ENCODE results near the gene POU6F1.
A peak's percentile ranks its signal among the peaks of the same experiment; 100 is the strongest.

The POU6F1 gene

DNA sequence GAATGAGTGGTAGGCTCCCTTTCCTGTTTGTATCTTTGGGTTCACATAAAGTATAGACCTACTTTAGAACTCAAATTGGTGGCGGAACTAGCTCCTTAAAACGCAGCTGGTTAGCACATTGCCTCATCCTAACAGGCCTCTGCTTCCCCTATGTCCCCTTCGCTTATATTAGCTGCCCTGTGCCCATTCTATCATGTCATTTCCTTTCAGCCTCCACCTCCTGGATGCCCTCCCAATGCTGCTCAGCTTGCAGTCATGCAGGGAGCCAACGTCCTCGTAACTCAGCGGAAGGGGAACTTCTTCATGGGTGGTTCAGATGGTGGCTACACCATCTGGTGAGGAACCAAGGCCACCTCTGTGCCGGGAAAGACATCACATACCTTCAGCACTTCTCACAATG, 24.3 kb upstream of the POU6F1 start:
- in situ Hi-C loops (cut with HindIII; ENCODE audit: low sequenced_read_pairs), result no loop called here
- H3K4me3 ChIP-seq (ENCODE audit: low read depth, low read length), result no peak overlapping the region
- TF ChIP-seq, protein P1, sequence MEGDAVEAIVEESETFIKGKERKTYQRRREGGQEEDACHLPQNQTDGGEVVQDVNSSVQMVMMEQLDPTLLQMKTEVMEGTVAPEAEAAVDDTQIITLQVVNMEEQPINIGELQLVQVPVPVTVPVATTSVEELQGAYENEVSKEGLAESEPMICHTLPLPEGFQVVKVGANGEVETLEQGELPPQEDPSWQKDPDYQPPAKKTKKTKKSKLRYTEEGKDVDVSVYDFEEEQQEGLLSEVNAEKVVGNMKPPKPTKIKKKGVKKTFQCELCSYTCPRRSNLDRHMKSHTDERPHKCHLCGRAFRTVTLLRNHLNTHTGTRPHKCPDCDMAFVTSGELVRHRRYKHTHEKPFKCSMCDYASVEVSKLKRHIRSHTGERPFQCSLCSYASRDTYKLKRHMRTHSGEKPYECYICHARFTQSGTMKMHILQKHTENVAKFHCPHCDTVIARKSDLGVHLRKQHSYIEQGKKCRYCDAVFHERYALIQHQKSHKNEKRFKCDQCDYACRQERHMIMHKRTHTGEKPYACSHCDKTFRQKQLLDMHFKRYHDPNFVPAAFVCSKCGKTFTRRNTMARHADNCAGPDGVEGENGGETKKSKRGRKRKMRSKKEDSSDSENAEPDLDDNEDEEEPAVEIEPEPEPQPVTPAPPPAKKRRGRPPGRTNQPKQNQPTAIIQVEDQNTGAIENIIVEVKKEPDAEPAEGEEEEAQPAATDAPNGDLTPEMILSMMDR (IDR thresholded peaks at IDR 0.05; ENCODE audit: low read depth, low read length, missing control alignments), result no peak
- DNase-seq (ENCODE audit: low read depth), result no peak

DNA sequence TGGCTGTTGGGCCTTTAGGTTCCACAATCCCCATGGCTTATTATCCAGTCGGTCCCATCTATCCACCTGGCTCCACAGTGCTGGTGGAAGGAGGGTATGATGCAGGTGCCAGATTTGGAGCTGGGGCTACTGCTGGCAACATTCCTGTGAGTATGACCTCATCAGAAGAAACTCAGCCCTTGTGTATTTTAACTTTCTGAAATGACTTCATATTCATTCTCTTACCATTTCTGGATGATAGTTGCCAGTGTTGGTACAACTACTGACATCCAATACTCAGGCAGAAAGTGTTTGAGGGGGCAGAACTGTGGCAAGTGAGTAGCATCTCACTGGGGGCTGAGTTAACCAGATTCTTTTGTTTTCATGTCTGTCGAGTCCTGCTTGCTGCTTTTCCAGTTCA, 23.1 kb upstream of the POU6F1 start:
- H3K4me3 ChIP-seq (ENCODE audit: low read depth, low read length), result no peak overlapping the region
- no peak for DNase-seq (ENCODE audit: low read depth)
- TF ChIP-seq, protein P1 (IDR thresholded peaks at IDR 0.05; ENCODE audit: low read depth, low read length, missing control alignments), result no peak
- in situ Hi-C loops (cut with HindIII; ENCODE audit: low sequenced_read_pairs), result no loop called here

DNA sequence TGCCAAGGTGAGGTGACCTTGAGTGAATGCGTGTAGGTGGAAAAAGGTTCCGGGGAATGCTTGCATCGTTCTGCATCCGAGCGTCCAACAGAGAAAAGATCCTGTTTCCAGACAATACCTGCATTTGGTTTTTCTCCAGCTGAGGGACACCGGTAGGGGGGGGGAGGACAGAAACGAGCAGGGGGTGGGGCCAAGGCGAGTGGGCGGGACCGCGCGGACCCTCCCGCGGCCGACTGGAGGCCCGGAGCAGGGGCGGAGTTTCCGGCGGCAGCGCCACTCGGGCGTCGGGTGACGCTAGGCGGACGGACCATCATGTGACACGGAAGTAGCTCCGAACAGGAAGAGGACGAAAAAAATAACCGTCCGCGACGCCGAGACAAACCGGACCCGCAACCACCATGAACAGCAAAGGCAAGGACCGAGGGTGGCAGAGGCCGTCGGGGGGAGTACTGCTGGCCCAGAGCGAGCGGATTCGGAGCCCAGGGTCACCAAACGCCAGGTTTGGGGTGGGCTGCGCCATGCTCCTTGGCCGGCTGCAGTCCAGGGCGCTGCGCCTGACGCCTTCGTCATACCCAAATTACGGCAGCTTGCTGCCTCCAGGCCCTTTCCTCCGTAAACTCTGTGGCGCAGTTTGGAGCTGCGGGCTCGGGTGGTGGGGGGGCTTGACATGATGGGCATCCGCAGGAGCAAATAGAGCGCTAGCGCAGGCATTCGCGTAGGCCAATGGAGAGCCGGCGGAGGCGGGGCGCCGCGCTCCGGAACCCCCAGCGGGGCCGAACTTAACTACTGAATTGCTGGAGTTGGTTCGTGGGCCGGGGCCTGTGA, 20.9 kb upstream of the POU6F1 start, which contains the start of gene DAZAP2:
Gene DAZAP2 (plus strand): TSS at position 317 of the 825 bp plus-strand sequence. CDS start 82 bp downstream, at position 399.
- DNase-seq (ENCODE audit: low read depth), result peak; percentile 85
- in situ Hi-C loops (cut with HindIII; ENCODE audit: low sequenced_read_pairs), result no loop called here
- TF ChIP-seq, protein P1 (IDR thresholded peaks at IDR 0.05; ENCODE audit: low read depth, low read length, missing control alignments), result peak; percentile 1
- peak within 1 kb of the TSS; percentile 100 for H3K4me3 ChIP-seq (ENCODE audit: low read depth, low read length)

DNA sequence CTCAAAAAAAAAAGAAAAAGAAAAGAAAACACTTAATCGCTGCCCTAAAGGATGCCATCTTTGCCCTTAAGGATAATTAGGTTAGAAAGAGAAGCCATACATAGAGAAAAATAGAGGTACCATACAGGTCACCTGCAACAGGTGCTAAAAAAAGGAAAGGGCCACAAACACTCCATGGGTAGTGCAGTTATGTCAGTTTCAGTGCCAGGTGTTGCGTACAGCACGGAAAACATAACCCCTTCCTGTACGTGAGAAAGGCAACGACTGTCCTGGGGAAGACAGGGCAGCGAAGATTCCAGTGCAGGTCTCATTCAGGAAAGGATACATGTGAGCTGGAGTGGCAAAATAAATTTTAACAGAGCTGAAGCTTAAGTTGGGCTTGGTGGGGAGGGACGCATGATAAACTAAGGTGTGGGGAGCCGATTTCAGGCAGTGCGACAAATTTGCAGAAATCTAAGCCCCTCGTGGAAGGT, 20.2 kb upstream of the POU6F1 start:
- in situ Hi-C loops (cut with HindIII; ENCODE audit: low sequenced_read_pairs), result no loop called here
- H3K4me3 ChIP-seq (ENCODE audit: low read depth, low read length), result peak overlapping the region; percentile 100
- DNase-seq (ENCODE audit: low read depth), result no peak
- TF ChIP-seq, protein P1 (IDR thresholded peaks at IDR 0.05; ENCODE audit: low read depth, low read length, missing control alignments), result no peak

DNA sequence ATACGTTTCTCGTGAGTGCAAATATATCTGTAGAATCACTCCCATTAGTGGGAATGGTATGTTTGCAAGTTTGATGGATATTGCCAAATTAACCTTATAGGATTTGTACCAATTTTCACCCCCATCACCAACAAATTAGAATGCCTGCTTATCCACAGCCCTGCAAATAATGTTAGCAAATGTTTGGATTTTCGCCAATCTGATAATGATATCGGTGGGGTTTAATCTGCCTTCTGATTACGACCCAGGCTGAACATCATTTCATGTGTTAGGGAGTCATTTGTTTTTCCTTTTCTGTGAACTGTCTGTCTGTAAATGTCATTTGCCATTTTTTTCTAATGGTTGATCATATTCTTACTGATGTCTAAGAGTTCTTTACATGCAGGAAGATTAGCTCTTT, 16.7 kb upstream of the POU6F1 start:
- TF ChIP-seq, protein P1 (IDR thresholded peaks at IDR 0.05; ENCODE audit: low read depth, low read length, missing control alignments), result no peak
- no peak for DNase-seq (ENCODE audit: low read depth)
- in situ Hi-C loops (cut with HindIII; ENCODE audit: low sequenced_read_pairs), result no loop called here
- no peak overlapping the region for H3K4me3 ChIP-seq (ENCODE audit: low read depth, low read length)

DNA sequence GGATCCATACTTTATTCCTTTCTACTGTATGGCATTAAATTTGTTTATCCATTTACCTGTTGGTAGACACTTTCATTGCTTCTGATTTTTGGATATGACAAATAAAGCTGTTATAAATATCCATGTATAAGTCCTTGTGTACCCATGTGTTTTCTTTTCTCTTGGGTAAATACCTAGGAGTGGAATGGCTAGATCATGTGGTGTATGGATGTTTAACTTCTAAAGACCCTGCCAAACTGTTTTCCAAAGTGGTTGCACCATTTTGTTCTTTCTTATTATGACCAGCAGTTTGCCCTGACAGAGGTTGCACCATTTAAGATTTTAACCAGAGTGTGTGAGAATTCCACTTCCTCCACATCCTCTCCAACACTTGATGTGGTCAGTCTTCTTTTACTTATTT, 14.8 kb upstream of the POU6F1 start:
- TF ChIP-seq, protein P1 (IDR thresholded peaks at IDR 0.05; ENCODE audit: low read depth, low read length, missing control alignments), result no peak
- in situ Hi-C loops (cut with HindIII; ENCODE audit: low sequenced_read_pairs), result no loop called here
- H3K4me3 ChIP-seq (ENCODE audit: low read depth, low read length), result no peak overlapping the region
- DNase-seq (ENCODE audit: low read depth), result no peak
